GM23248 (cell line): ENCODE data around the gene RPS28. TPM values are rescaled to one million over a fixed set of nuclear protein-coding genes. Genes with fewer than 3 reads are reported as not detected.
"Not testable (repeated sequence)": the region's sequence is repeated elsewhere in the genome, so short reads cannot be mapped to it uniquely, and the experiment has no call there.

Experiments
- DNase-seq: peaks from one replicate; pipeline ENCODE4 v3.0.0-alpha.2; 2015
- H2AFZ ChIP-seq: fragments of 200-600 bp; sonication (generic); 2 replicates; pipeline ENCODE4 v1.6.1; 2016; ENCODE audit warnings: antibody characterized with exemption
- H3F3A ChIP-seq: fragments of 200-600 bp; sonication (generic); 2 replicates; pipeline ENCODE4 v1.6.1; 2016; ENCODE audit warnings: mild to moderate bottlenecking, antibody characterized with exemption, mixed run types; ENCODE audit not compliant: insufficient read depth
- H3K27ac ChIP-seq: fragments of 200-600 bp; sonication (generic); 2 replicates; pipeline ENCODE4 v1.5.1; 2016; ENCODE audit warnings: mild to moderate bottlenecking
- H3K27me3 ChIP-seq: fragments of 200-600 bp; sonication (generic); replicated peaks from 2 replicates; pipeline ENCODE4 v1.6.1; 2016; ENCODE audit warnings: mild to moderate bottlenecking; ENCODE audit not compliant: insufficient read depth
- H3K36me3 ChIP-seq: fragments of 200-600 bp; sonication (generic); 2 replicates; pipeline ENCODE4 v1.6.1; 2016; ENCODE audit warnings: low read depth, mild to moderate bottlenecking
- H3K4me1 ChIP-seq: fragments of 200-600 bp; sonication (generic); 2 replicates; pipeline ENCODE4 v1.6.1; 2016; ENCODE audit warnings: mild to moderate bottlenecking; ENCODE audit not compliant: insufficient read depth
- H3K4me2 ChIP-seq: fragments of 200-600 bp; sonication (generic); one replicate; pipeline ENCODE4 v1.6.1; 2016; ENCODE audit warnings: mild to moderate bottlenecking; ENCODE audit not compliant: unreplicated experiment
- H3K4me3 ChIP-seq: fragments of 200-600 bp; sonication (generic); 2 replicates; pipeline ENCODE4 v1.5.1; 2016; ENCODE audit warnings: mild to moderate bottlenecking
- H3K79me2 ChIP-seq: fragments of 200-600 bp; sonication (generic); 2 replicates; pipeline ENCODE4 v1.6.1; 2016; ENCODE audit warnings: mild to moderate bottlenecking; ENCODE audit not compliant: insufficient read depth
- H3K9ac ChIP-seq: fragments of 200-600 bp; sonication (generic); 2 replicates; pipeline ENCODE4 v1.6.1; 2016; ENCODE audit warnings: mild to moderate bottlenecking
- H3K9me2 ChIP-seq: fragments of 200-600 bp; sonication (generic); 2 replicates; pipeline ENCODE4 v1.6.1; 2016; ENCODE audit warnings: mixed run types, mild to moderate bottlenecking, moderate library complexity; ENCODE audit not compliant: insufficient read depth
- H3K9me3 ChIP-seq: fragments of 200-600 bp; sonication (generic); one replicate; pipeline ENCODE4 v1.6.1; 2017; ENCODE audit warnings: low read depth
- H4K20me1 ChIP-seq: fragments of 200-600 bp; sonication (generic); 2 replicates; pipeline ENCODE4 v1.6.0; 2016; ENCODE audit not compliant: insufficient read depth
- EZH2 ChIP-seq: fragments of 200-600 bp; sonication (generic); IDR thresholded peaks from 2 replicates; pipeline ENCODE4 v1.6.1; 2018; ENCODE audit warnings: antibody characterized with exemption, mild to moderate bottlenecking; ENCODE audit not compliant: insufficient read depth, poor library complexity, severe bottlenecking
- EZH2phosphoT487 ChIP-seq: fragments of 200-600 bp; sonication (generic); IDR thresholded peaks from 2 replicates; pipeline ENCODE4 v1.6.1; 2018; ENCODE audit warnings: antibody characterized with exemption, moderate library complexity, mild to moderate bottlenecking, low read depth; ENCODE audit not compliant: insufficient read depth
- WGBS, 2 experiments: methylation state at CpG; one replicate each; pipeline ENCODE4 v1.1.6; 2015 to 2017; ENCODE audit warnings: low lambda C conversion rate in 2 of 2, low coverage in 1 of 2; ENCODE audit errors: missing lambda C conversion rate in 2 of 2; 5-methylcytosine and 5-hydroxymethylcytosine counted together
- in situ Hi-C: fragments of 300-500 bp; cut with MboI; formaldehyde crosslinking; loops from 2 replicates; pipeline ENCODE4 v1.15.0; 2020
- polyA plus RNA-seq: library from polyadenylated mRNA; unstranded; fragments of >200 nt; fragmentation: Nextera tagmentation; extraction: Ambion mirVana; gene quantifications from 2 replicates; pipeline ENCODE4 v1.2.1, GENCODE V29; 2016
- total RNA-seq: library from RNA; depleted of rRNA; stranded (reverse); fragments of >200 nt; shearing (Covaris generic); gene quantifications from 2 replicates; pipeline ENCODE4 v1.2.3, GENCODE V29; 2014

RPS28 gene
- total and polyA plus RNA-seq, 2 experiments from 2014 or later, result 235 to 587 TPM

DNA sequence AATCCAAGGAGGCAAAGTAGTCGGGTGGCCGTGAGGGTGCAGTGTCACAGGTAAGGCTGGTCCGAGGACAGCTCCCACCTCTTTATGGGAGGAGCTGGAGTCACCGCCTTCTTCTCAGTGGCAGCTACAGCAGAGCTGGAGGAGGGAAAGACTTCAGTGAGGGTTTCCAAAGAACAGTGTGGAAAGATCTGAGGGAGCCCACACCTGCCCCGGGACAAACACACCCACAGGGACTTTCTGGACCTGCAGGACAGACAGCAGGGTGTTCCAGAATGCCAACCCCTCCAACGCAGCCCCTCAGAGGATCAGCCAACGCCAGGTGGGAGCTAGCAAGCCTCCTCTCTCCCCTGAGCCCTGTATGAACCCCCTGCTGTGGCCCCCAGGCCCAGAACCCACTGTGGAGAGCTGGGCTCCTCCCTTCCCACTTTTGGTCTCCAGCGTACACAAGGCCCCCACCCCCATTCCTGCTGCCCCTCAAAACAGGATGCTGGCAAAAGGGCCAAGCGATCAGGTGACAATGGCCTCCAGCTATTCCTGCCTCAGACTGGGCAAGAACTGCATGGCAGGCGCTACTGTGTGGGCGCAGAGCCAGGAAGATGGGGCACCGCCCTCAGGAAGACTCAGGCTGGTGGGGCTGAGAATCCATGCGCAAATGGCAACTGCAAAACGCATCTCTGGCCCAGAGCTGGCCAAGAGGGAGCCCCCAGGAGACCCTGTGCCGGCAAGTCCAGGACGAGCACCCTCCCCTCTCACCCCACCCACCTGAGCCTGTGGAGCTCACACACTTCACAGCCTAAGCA is 9.6 kb upstream of the RPS28 start:
- Histone ChIP-seq H2AFZ (no peak overlapping the region), H3K79me2 (no peaks in the 10 kb centered on the region), H3K9me3 (no peaks in the 10 kb centered on the region), H4K20me1 (no peaks in the 10 kb centered on the region), H3K36me3 (peaks cover 6% of the 10 kb centered on the region; the same call in 1 of the 2 replicates), H3K27ac (no peak overlapping the region), H3K9ac (no peak overlapping the region), H3K4me2 (no peak overlapping the region), H3K9me2 (no peaks in the 10 kb centered on the region), H3K4me1 (peaks cover 15% of the 10 kb centered on the region), H3K4me3 (no peak overlapping the region), H3K27me3 (no peaks in the 10 kb centered on the region), H3F3A (no peaks in the 10 kb centered on the region)
- no peak for TF ChIP-seq EZH2phosphoT487
- no peak for TF ChIP-seq EZH2
- no peak for DNase-seq
- in situ Hi-C loops, result loop anchor here (5.0 kb wide), 1 partner anchor 44 kb away; no protein-coding TSS in a partner anchor
- WGBS, 2 experiments, result 82 to 85% methylated on average over 16 of the region's 16 CpGs

DNA sequence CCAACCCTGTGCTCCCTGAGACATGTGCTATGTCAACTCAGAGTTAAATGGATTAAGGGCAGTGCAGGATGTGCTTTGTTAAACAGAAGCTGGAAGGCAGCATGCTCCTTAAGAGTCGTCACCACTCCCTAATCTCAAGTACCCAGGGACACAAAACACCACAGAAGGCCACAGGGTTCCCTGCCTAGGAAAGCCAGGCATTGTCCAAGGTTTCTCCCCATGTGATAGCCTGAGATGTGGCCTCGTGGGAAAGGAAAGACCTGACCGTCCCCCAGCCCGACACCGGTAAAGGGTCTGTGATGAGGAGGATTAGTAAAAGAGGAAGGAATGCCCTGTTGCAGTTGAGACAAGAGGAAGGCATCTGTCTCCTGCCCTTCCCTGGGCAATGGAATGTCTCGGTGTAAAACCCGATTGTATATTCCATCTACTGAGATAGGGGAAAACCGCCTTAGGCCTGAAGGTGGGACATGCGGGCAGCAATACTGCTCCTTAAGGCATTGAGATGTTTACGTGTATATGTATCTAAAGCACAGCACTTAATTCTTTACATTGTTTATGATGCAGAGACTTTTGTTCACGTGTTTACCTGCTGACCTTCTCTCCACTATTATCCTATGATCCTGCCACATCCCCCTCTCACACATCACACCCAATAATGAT is 6.2 kb upstream of the RPS28 start:
- H3K9ac ChIP-seq, H4K20me1 ChIP-seq, H3K27me3 ChIP-seq, H3K36me3 ChIP-seq, H2AFZ ChIP-seq, DNase-seq, H3K27ac ChIP-seq, H3K9me2 ChIP-seq, H3F3A ChIP-seq, H3K4me1 ChIP-seq, H3K4me3 ChIP-seq, H3K4me2 ChIP-seq, H3K9me3 ChIP-seq: not testable (repeated sequence)
- in situ Hi-C loops, result loop anchor here (5.0 kb wide), 1 partner anchor 48 kb away; no protein-coding TSS in a partner anchor
- 87 to 89% methylated on average over 11 of the region's 11 CpGs for WGBS, 2 experiments
- peaks cover 32% of the 10 kb centered on the region for H3K79me2 ChIP-seq

- H3K4me3 ChIP-seq, result no peak overlapping the region
- H4K20me1 ChIP-seq, result no peaks in the 10 kb centered on the region
- in situ Hi-C loops, result no loop called here
- no peak overlapping the region for H2AFZ ChIP-seq
- TF ChIP-seq EZH2phosphoT487 (no peak), EZH2 (no peak)
- H3K4me2 ChIP-seq, result no peak overlapping the region
- H3K9me2 ChIP-seq, result no peaks in the 10 kb centered on the region
- no peaks in the 10 kb centered on the region for H3K27me3 ChIP-seq
- peaks cover 45% of the 10 kb centered on the region for H3K79me2 ChIP-seq
- H3K9me3 ChIP-seq, result no peaks in the 10 kb centered on the region
- H3K36me3 ChIP-seq, result peaks cover 6% of the 10 kb centered on the region; the same call in 1 of the 2 replicates
- WGBS, 2 experiments, result 78 to 87% methylated on average over 13 to 14 of the region's 14 CpGs
- DNase-seq, result no peak
- H3K9ac ChIP-seq, result no peak overlapping the region
- no peak overlapping the region for H3K27ac ChIP-seq
- H3F3A ChIP-seq, result no peaks in the 10 kb centered on the region
- H3K4me1 ChIP-seq, result peaks cover 11% of the 10 kb centered on the region
Measured at GRCh38 chr19:8316351-8317125, 4.8 kb upstream of the RPS28 start.

GRCh38 chr19:8318835-8319234 is 2.5 kb upstream of the RPS28 start:
- WGBS, 2 experiments, result 66 to 67% methylated on average over 9 of the region's 9 CpGs
- in situ Hi-C loops, H3K4me2 ChIP-seq, H3K9me3 ChIP-seq, H3K4me3 ChIP-seq, H3K9me2 ChIP-seq, H3K27me3 ChIP-seq, H3K27ac ChIP-seq, H3F3A ChIP-seq, H3K9ac ChIP-seq, H4K20me1 ChIP-seq, H2AFZ ChIP-seq: not testable (repeated sequence)
- Histone ChIP-seq H3K36me3 (peaks cover 15% of the 10 kb centered on the region), H3K4me1 (peaks cover 26% of the 10 kb centered on the region), H3K79me2 (peaks cover 65% of the 10 kb centered on the region)
- DNase-seq, result peak; percentile 39
